Mesothelial cell of epicardium (in vitro differentiated cells): ENCODE data around the gene PHTF2. TPM values are rescaled to one million over a fixed set of nuclear protein-coding genes. Genes with fewer than 3 reads are reported as not detected.

Experiments used
- DNase-seq, 2 experiments: peaks; one replicate each; pipeline ENCODE4 v3.0.0; 2021; ENCODE audit warnings: low spot score in 2 of 2; ENCODE audit not compliant: unreplicated experiment in 2 of 2
- H3K27ac Mint-ChIP-seq: 2 replicates; pipeline ENCODE4 v1.8.0; 2021; ENCODE audit warnings: mixed read lengths
- H3K27me3 Mint-ChIP-seq: 2 replicates; pipeline ENCODE4 v1.8.0; 2021; ENCODE audit warnings: low read depth, mixed read lengths
- H3K36me3 Mint-ChIP-seq: 2 replicates; pipeline ENCODE4 v1.8.0; 2021; ENCODE audit warnings: mixed read lengths
- H3K4me1 Mint-ChIP-seq: 2 replicates; pipeline ENCODE4 v1.8.0; 2021; ENCODE audit warnings: mixed read lengths
- H3K4me3 Mint-ChIP-seq: 2 replicates; pipeline ENCODE4 v1.8.0; 2021; ENCODE audit warnings: mild to moderate bottlenecking, moderate library complexity, mixed read lengths
- H3K9me3 Mint-ChIP-seq: 2 replicates; pipeline ENCODE4 v1.8.0; 2021; ENCODE audit warnings: mixed read lengths
- total RNA-seq: library from RNA; stranded (reverse); gene quantifications from 3 replicates; pipeline ENCODE4 v1.2.1, GENCODE V29; 2021
- TF ChIP-seq, protein P1 (sequence below): fragments of 200-600 bp; sonication (generic); IDR thresholded peaks from one replicate; pipeline ENCODE4 v1.5.0; 2021; ENCODE audit warnings: antibody characterized with exemption; ENCODE audit not compliant: unreplicated experiment

Gene PHTF2
- total RNA-seq, 1 donor from 2014 or later: 38.2 TPM

- no peak for DNase-seq
- Mint-ChIP-seq H3K4me3 (peak overlapping the region; percentile 27), H3K4me1 (peaks cover 30% of the 10 kb centered on the region), H3K9me3 (no peaks in the 10 kb centered on the region), H3K27ac (no peak overlapping the region), H3K27me3 (no peaks in the 10 kb centered on the region), H3K36me3 (peaks cover 8% of the 10 kb centered on the region)
- TF ChIP-seq, protein P1, sequence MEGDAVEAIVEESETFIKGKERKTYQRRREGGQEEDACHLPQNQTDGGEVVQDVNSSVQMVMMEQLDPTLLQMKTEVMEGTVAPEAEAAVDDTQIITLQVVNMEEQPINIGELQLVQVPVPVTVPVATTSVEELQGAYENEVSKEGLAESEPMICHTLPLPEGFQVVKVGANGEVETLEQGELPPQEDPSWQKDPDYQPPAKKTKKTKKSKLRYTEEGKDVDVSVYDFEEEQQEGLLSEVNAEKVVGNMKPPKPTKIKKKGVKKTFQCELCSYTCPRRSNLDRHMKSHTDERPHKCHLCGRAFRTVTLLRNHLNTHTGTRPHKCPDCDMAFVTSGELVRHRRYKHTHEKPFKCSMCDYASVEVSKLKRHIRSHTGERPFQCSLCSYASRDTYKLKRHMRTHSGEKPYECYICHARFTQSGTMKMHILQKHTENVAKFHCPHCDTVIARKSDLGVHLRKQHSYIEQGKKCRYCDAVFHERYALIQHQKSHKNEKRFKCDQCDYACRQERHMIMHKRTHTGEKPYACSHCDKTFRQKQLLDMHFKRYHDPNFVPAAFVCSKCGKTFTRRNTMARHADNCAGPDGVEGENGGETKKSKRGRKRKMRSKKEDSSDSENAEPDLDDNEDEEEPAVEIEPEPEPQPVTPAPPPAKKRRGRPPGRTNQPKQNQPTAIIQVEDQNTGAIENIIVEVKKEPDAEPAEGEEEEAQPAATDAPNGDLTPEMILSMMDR: no peak
These were observed 2.5 kb upstream of the PHTF2 start for GRCh38 chr7:77796109-77796508.

- TF ChIP-seq, protein P1: no peak
- Mint-ChIP-seq H3K27me3 (no peaks in the 10 kb centered on the region), H3K4me3 (peak overlapping the region; percentile 95), H3K27ac (peak overlapping the region; percentile 96), H3K9me3 (no peaks in the 10 kb centered on the region), H3K4me1 (peaks cover 31% of the 10 kb centered on the region), H3K36me3 (peaks cover 10% of the 10 kb centered on the region)
- DNase-seq: no peak
These were observed 1.6 kb upstream of the PHTF2 start for GRCh38 chr7:77796960-77797359.

- TF ChIP-seq, protein P1: no peak
- DNase-seq: peak in 1 of 2 experiments; percentile 27
- Mint-ChIP-seq H3K27me3 (no peaks in the 10 kb centered on the region), H3K36me3 (peaks cover 10% of the 10 kb centered on the region), H3K4me3 (peak overlapping the region; percentile 95), H3K9me3 (no peaks in the 10 kb centered on the region), H3K4me1 (peaks cover 34% of the 10 kb centered on the region), H3K27ac (peak overlapping the region; percentile 96)
These were observed 709 bp upstream of the PHTF2 start for GRCh38 chr7:77797734-77798393.

DNA sequence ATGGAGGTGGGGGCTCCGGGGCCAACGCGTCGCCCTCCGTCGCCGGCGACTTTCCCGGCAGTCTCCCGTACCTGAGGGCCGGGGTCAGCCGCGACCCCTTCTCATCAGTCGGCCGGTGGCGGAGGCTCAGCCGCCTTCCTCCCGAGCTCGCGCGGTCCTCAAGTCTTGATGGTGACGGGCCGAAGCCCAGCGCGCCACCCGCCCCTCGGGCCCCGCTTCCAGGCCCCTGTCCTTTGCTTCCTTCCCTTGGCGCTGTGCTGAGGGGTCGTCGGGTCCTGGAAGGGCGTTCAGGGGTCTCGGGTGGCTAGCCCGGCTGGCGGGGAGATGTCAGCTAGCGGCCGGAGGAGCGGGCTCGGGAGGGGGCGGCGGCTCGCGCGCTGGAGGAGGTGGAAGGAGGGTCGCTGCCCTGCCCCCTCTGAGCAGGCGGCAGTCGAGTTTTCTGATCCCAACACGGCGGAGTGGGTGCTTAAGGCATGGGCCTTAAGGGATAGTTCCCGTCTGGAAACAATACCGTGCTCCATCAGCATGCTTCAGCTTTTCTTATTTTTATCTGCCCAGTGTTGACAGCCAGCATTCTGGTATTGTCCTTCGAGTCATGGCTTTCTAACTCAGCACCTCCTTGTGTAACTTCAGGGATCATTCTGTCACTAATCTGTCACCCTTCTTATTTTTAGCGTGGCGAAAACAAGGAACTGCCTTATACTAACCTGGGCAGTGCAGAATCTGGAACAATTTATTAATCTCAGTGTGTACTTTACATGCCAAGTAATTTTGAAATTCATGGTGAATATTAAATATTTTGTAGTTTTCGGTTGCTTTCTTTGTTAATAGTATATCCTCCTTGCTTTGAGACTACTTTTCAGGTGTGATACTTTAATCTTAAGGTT, 748 bp downstream of the PHTF2 start:
- peak; percentile 38 to 71 for DNase-seq
- H3K27me3 Mint-ChIP-seq: no peaks in the 10 kb centered on the region
- H3K4me3 Mint-ChIP-seq: peak overlapping the region; percentile 95
- H3K9me3 Mint-ChIP-seq: peaks cover 6% of the 10 kb centered on the region
- H3K36me3 Mint-ChIP-seq: peaks cover 15% of the 10 kb centered on the region
- peaks cover 34% of the 10 kb centered on the region for H3K4me1 Mint-ChIP-seq
- H3K27ac Mint-ChIP-seq: peak overlapping the region; percentile 96
- TF ChIP-seq, protein P1: no peak

DNA sequence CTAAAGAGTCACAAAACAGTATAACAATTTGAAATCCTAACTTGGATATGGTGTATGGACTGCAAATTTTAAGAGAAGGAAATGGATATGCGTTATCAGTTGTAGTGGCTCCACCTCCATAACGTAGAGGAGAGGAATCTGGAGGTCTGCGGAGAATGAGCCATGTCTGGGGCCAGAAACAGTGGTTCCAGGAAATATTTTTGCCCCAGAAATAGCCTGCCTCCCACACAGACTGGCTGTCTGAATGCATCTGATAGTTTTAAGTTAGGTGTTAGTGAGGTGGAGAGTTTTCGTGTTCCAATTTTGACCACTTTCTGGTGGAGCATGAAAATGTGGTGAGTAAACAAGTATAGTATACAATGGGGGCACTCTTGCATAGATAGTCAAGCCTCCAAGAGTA, 1.6 kb downstream of the PHTF2 start:
- H3K27me3 Mint-ChIP-seq: no peaks in the 10 kb centered on the region
- H3K4me1 Mint-ChIP-seq: peaks cover 34% of the 10 kb centered on the region
- H3K9me3 Mint-ChIP-seq: peaks cover 14% of the 10 kb centered on the region
- H3K36me3 Mint-ChIP-seq: peaks cover 18% of the 10 kb centered on the region
- peak overlapping the region; percentile 96 for H3K27ac Mint-ChIP-seq
- H3K4me3 Mint-ChIP-seq: peak overlapping the region; percentile 95
- TF ChIP-seq, protein P1: no peak
- DNase-seq: no peak
